Motor neuron (in vitro differentiated cells): ENCODE data around the gene KRTAP5-10. TPM values are rescaled to one million over a fixed set of nuclear protein-coding genes. Genes with fewer than 3 reads are reported as not detected.
A peak's percentile ranks its signal among the peaks of the same experiment; 100 is the strongest.
"Not testable (repeated sequence)": the region's sequence is repeated elsewhere in the genome, so short reads cannot be mapped to it uniquely, and the experiment has no call there.

Experiments used
- ATAC-seq, 8 experiments: fragments of 200-7000 bp; cut with Tn5 transposase; replicated peaks in 6 of 8; 2 replicates each; pipeline ENCODE4 v1.8.0; 2021; ENCODE audit warnings: mild to moderate bottlenecking in 8 of 8, moderate library complexity in 8 of 8
- H3K27ac ChIP-seq, 2 donors: fragments of 250-450 bp; sonication (Bioruptor Pico); 2 replicates each; pipeline ENCODE4 v1.9.0; 2021; ENCODE audit warnings: antibody characterized with exemption in 2 of 2, mild to moderate bottlenecking in 2 of 2, moderate library complexity in 1 of 2
- H3K4me1 ChIP-seq, 2 donors: fragments of 250-450 bp; sonication (Bioruptor Pico); replicated peaks in 1 of 2; 2 replicates each; pipeline ENCODE4 v1.6.1; 2021; ENCODE audit warnings: antibody characterized with exemption in 2 of 2, mild to moderate bottlenecking in 2 of 2, moderate library complexity in 1 of 2
- H3K4me3 ChIP-seq, 5 donors: fragments of 250-450 bp; sonication (Bioruptor Pico); 2 replicates each; pipeline ENCODE4 v1.9.0; 2021; ENCODE audit warnings: antibody characterized with exemption in 5 of 5, mild to moderate bottlenecking in 5 of 5, moderate library complexity in 4 of 5
- WGBS, 10 experiments: fragments of 450-650 bp; shearing (Covaris generic); methylation state at CpG; one replicate each; pipeline ENCODE4 v1.0.0; 2022; 5-methylcytosine and 5-hydroxymethylcytosine counted together
- in situ Hi-C, 9 experiments: fragments of 400-800 bp; cut with MboI; loops; one replicate each; pipeline ENCODE4 v1.15.0; 2021; ENCODE audit warnings: low sequenced_read_pairs in 9 of 9, low pct_unique_long_range_greater_than_20kb in 2 of 9; ENCODE audit not compliant: unreplicated experiment in 9 of 9
- total RNA-seq, 8 experiments: library from RNA; unstranded; fragments of 300-600 nt; gene quantifications; 2 replicates each; pipeline versions ENCODE4 v1.2.3 to v1.2.4, GENCODE V29; 2022

KRTAP5-10 gene
- total RNA-seq, 8 experiments from 2014 or later: 0.17 to 0.66 (median 0.32) TPM; not detected in 4

DNA sequence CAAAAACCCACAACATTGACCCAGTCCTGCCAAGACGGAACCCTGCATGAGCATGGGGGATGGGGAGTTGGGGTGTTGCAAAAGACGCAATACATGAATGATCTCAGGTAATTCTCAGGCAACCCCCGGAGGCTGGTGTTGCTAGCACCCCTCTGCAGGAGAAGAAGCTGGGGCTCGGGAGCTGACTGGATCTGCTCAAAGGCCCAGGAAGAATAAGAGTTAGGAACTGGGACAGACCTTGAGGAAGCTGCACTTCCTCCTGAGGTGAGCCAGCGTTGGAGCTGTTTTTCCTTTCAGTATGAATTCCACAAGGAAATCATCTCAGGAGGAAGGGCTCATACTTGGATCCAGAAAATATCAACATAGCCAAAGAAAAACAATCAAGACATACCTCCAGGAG, 17.2 kb upstream of the KRTAP5-10 start, which contains the start of gene KRTAP5-9:
KRTAP5-9 (plus strand) TSS at position 301 of the 400 bp plus-strand sequence. CDS start 238 bp downstream, outside the sequence.
- WGBS, 10 experiments: 17 to 86% (median 76%) methylated on average over 1 to 3 of the region's 5 CpGs; no CpG with 5 or more reads in 5 of the 10 experiments
- Histone ChIP-seq H3K27ac (no peak within 1 kb of the TSS), H3K4me3 (no peak within 1 kb of the TSS), H3K4me1 (no peaks in the 10 kb centered on the region)
- in situ Hi-C loops: no loop called here
- no peak for ATAC-seq

GRCh38 chr11:71548716-71549151, 16.6 kb upstream of the KRTAP5-10 start:
- Histone ChIP-seq H3K4me1 (no peaks in the 10 kb centered on the region), H3K4me3 (no peak overlapping the region), H3K27ac (no peak overlapping the region)
- ATAC-seq: no peak
- in situ Hi-C loops: no loop called here
- WGBS, 10 experiments: 47% methylated on average over 4 of the region's 5 CpGs; no CpG with 5 or more reads in 9 of the 10 experiments

- 17 to 100% (median 94%) methylated on average over 1 of the region's 1 CpG; no CpG with 5 or more reads in 2 of the 10 experiments for WGBS, 10 experiments
- H3K27ac ChIP-seq: no peak overlapping the region
- no peak overlapping the region for H3K4me3 ChIP-seq
- H3K4me1 ChIP-seq: no peaks in the 10 kb centered on the region
- in situ Hi-C loops: no loop called here
- ATAC-seq: no peak
Measured at GRCh38 chr11:71551711-71552110, 13.7 kb upstream of the KRTAP5-10 start.

DNA sequence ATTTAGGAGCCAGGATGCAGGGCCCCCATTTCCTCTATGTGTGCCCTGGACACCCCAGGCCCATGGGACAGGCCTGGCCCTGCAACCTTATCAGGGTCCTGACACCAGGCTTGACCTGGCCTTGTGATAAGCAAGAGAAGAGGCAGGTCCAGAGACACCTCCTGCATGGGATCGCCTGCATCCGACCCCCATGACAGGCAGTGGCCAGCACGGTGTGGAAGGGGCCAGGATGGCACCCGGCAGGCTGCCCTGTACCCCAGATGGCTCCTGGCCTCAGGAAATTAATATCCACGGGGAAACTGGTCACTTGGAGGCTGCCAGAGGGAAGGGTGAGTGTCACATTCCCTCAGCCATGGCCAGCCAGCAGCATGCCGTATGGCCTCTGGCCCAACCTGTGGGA, 10.4 kb upstream of the KRTAP5-10 start:
- 26 to 83% (median 55%) methylated on average over 1 to 5 of the region's 6 CpGs; no CpG with 5 or more reads in 6 of the 10 experiments for WGBS, 10 experiments
- ATAC-seq: no peak
- in situ Hi-C loops: no loop called here

GRCh38 chr11:71555508-71555907, 9.9 kb upstream of the KRTAP5-10 start:
- no peak overlapping the region for H3K4me3 ChIP-seq
- H3K27ac ChIP-seq: no peak overlapping the region
- ATAC-seq: no peak
- in situ Hi-C loops: no loop called here
- WGBS, 10 experiments: 50 to 100% (median 86%) methylated on average over 1 to 4 of the region's 11 CpGs; no CpG with 5 or more reads in 6 of the 10 experiments
- H3K4me1 ChIP-seq: no peaks in the 10 kb centered on the region

More for the DNA sequence above, 10.4 kb upstream of the KRTAP5-10 start:
- no peak overlapping the region for H3K27ac ChIP-seq
- H3K4me3 ChIP-seq: no peak overlapping the region
- no peaks in the 10 kb centered on the region for H3K4me1 ChIP-seq

GRCh38 chr11:71556018-71556417, 9.3 kb upstream of the KRTAP5-10 start:
- in situ Hi-C loops: no loop called here
- WGBS, 10 experiments: 40 to 100% (median 82%) methylated on average over 1 to 4 of the region's 4 CpGs; no CpG with 5 or more reads in 2 of the 10 experiments
- Histone ChIP-seq H3K4me3 (no peak overlapping the region), H3K4me1 (no peaks in the 10 kb centered on the region), H3K27ac (no peak overlapping the region)
- ATAC-seq: no peak

DNA sequence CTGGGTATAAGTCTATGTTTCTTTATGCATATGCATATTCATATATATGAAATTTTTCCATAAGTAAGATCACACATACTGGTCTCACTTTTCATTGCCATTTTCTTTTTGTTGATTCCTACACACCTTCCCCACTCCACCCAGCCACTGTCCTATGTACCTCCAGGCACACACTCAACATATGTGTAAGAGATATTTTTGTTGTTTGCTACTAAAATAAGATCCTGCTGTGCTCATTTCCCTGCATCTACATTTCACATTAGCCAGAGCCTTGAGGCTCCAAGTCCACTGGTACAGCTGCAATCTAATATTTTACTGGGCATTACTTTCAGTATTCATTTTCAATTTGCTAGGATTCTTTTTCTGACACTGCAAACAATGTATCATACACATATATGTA, 8.1 kb upstream of the KRTAP5-10 start:
- Histone ChIP-seq H3K4me1 (no peaks in the 10 kb centered on the region), H3K27ac (no peak overlapping the region), H3K4me3 (no peak overlapping the region)
- in situ Hi-C loops: no loop called here
- peak in 3 of 8 experiments; percentile 69 to 82 (median 82) for ATAC-seq

GRCh38 chr11:71558996-71559395, 6.4 kb upstream of the KRTAP5-10 start:
- H3K4me3 ChIP-seq: no peak overlapping the region
- H3K27ac ChIP-seq: no peak overlapping the region
- 14 to 100% (median 82%) methylated on average over 1 of the region's 1 CpG; no CpG with 5 or more reads in 4 of the 10 experiments for WGBS, 10 experiments
- no peaks in the 10 kb centered on the region for H3K4me1 ChIP-seq
- ATAC-seq: no peak
- in situ Hi-C loops: no loop called here

DNA sequence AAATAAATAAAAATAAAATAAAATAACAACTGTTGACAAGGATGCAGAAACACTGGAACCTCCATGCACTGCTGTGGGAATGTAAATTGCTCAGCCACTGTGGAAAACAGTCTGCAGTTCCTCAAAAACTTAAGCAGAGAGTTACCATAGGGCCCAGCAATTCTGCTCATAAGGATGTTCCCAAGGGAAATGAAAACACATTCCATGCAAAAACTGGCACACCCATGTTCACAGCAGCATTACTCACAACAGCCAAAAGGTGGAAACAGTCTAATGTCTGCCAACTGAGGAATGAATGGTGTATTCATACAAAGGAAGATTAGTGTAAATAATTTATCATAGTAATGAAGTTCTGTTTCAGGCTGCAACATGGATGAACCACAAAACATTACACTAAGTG, 3.2 kb upstream of the KRTAP5-10 start:
- in situ Hi-C loops: no loop called here
- Histone ChIP-seq H3K27ac (no peak overlapping the region), H3K4me1 (peaks cover 0 to 4% of the 10 kb centered on the region in 2 donors), H3K4me3 (no peak overlapping the region)
- ATAC-seq: no peak

DNA sequence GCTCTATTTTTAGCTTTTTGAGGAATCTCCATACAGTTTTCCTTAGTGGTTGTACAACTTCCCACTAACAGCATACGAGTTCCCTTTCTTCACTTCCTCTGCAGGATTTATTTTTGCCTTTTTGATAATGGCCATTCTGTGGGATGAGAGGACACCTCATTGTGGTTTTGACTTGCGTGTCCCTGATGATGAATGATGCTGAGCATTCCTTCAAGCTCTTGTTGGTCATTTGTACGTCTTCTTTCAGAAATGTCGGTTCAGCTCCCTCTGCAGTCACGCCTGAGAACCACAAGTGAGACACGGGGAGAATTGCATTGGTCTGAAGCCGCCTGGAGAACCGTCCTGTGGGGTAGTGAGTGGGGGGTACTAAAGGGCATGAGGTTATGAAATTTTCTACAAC, 2.0 kb upstream of the KRTAP5-10 start:
- no peak overlapping the region for H3K27ac ChIP-seq
- 11 to 52% (median 30%) methylated on average over 2 to 8 of the region's 8 CpGs for WGBS, 10 experiments
- in situ Hi-C loops: no loop called here
- H3K4me3 ChIP-seq: no peak overlapping the region
- peaks cover 0 to 4% of the 10 kb centered on the region in 2 donors for H3K4me1 ChIP-seq
- peak in 3 of 8 experiments; percentile 55 to 81 (median 71) for ATAC-seq

DNA sequence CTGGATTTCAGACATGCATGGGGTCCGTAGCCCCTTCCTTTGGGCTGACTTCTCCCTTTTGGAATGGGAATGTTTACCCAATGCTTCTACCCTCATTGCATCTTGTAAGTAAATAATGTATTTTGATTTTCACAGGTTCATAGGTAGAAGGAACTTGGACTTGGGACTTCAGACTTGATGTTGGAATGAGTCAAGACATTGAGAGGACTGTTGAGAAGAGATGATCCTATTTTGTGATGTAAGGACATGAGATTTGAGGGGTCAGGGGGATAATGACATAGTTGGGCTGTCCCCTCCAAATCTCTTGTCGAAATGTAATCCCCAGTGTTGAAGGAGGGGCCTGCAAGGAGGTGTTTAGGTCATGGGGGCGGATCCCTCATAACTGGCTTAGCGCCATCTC, 933 bp upstream of the KRTAP5-10 start:
- Histone ChIP-seq H3K4me3 (no peak overlapping the region), H3K27ac (no peak overlapping the region), H3K4me1 (peaks cover 0 to 4% of the 10 kb centered on the region in 2 donors)
- no peak for ATAC-seq
- in situ Hi-C loops: no loop called here
- 50 to 100% (median 60%) methylated on average over 1 of the region's 4 CpGs; no CpG with 5 or more reads in 5 of the 10 experiments for WGBS, 10 experiments

- Histone ChIP-seq H3K27ac (no peak overlapping the region), H3K4me1 (peaks cover 0 to 4% of the 10 kb centered on the region in 2 donors), H3K4me3 (no peak overlapping the region)
- ATAC-seq: peak in 2 of 8 experiments; percentile 19 to 31
- in situ Hi-C loops: no loop called here
- 0 to 89% (median 72%) methylated on average over 1 to 3 of the region's 10 CpGs; no CpG with 5 or more reads in 6 of the 10 experiments for WGBS, 10 experiments
Measured at GRCh38 chr11:71566081-71566620, 788 bp downstream of the KRTAP5-10 start.

- H3K27ac ChIP-seq, H3K4me1 ChIP-seq, in situ Hi-C loops, H3K4me3 ChIP-seq: not testable (repeated sequence)
- ATAC-seq: peak in 5 of 8 experiments; percentile 30 to 73 (median 72)
- WGBS, 10 experiments: 72 to 100% (median 90%) methylated on average over 1 to 6 of the region's 21 CpGs; no CpG with 5 or more reads in 6 of the 10 experiments
Measured at GRCh38 chr11:71566626-71567599, 1.6 kb downstream of the KRTAP5-10 start.
